Left renal pelvis (tissue), 4 donors: Measurements from ENCODE around the gene RNF144A. TPM values are rescaled to one million over a fixed set of nuclear protein-coding genes. Genes with fewer than 3 reads are reported as not detected.

Experiments
- DNase-seq, 4 donors: peaks; one replicate each; pipeline ENCODE4 v3.0.0-alpha.2; 2013; ENCODE audit warnings: low read depth in 4 of 4, low spot score in 3 of 4
- polyA plus RNA-seq, 4 donors: library from polyadenylated mRNA; unstranded; fragments of 120-200 nt; gene quantifications; one replicate each; pipeline ENCODE4 v1.2.1, GENCODE V29; 2013; ENCODE audit not compliant: insufficient read length in 4 of 4

RNF144A gene
- polyA plus RNA-seq, 4 donors, result 51.7 to 79.3 (median 66.6) TPM

DNA sequence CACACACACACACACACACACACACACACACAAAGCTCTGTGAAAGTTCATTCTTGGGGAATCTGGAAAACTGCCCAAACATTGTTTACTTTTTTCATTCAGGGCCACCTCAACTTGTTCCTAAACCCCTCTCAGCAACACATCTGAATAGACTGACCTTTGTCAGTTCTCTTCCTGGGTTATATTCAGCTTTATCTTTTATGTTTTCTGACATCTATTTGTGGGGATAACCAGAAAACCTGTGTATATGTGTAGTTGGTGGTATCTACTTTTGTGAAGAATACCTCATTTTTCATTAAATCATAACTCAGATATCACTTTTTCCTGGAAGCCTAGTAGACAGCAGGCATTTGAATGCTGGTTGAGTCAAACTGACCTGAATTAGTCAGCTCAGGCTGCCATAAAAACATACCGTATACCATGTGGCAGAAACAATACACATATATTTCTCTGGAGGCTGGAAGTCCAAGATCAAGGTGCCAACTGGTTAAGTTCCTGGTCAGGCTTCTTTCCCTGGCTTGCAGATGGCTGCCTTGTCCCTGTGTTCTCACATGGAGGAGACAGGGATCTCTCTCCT lies 11.0 kb upstream of the RNF144A start:
- no peak for DNase-seq

DNA sequence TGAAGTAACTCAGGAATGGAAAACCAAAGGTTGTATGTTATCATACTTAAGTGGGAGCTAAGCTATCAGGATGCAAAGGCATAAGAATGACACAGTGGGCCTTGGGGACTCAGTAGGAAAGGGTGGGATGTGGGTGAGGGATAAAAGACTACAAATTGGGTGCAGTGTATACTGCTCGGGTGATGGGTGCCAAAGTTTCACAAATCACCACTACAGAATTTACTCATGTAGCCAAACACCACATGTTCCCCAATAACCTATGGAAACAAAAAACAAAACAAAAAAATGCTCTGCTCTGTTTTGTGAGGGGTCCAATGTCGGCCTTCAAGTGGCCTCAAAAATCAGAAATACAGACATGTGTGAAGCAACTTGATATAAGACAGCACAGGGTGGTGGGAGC lies 8.9 kb upstream of the RNF144A start:
- no peak for DNase-seq

DNA sequence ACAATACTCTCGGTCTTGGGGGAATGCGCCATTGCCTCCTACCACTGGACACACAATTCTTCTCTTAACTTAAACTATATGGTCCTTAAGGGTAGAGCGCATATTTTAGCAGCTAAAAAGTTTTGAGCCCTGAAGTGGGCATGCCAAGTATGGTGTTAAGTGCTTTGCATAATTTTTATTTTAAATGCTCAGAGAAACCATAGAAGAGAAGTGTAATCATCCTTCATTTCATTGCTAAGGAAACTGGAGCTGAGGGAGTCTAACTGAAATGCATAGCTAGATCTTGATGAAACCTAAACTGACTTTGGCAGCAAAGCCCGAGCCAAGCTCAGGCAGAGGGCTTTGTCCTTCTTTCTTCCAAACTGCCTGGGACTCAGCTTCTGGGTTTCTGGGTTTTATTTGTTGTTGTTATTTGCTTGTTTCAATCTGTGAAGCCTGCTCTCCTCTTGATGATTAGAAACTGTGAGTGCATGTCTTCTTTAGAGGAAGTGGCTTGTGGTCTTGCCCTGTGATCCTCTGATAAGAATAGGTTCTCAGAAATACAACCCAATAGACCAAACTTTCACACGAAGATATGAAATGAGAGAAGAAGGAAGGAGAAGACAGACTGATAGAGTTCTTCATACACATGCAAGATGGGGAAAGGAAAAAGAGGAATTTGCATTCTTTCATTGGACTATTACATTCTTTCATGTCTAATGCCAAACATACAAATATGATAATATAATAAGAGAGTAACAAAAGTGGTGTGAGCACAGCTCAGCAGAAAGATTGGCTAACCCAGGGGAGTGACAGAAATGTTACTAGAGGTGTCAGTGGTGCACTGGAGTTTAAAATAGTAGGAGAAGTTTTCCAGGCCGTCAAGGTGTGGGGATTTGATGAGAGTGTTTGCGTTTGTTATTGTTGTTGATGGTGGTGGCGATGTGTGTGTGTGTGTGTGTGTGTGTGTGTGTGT lies 7.5 kb upstream of the RNF144A start:
- DNase-seq, result no peak

DNA sequence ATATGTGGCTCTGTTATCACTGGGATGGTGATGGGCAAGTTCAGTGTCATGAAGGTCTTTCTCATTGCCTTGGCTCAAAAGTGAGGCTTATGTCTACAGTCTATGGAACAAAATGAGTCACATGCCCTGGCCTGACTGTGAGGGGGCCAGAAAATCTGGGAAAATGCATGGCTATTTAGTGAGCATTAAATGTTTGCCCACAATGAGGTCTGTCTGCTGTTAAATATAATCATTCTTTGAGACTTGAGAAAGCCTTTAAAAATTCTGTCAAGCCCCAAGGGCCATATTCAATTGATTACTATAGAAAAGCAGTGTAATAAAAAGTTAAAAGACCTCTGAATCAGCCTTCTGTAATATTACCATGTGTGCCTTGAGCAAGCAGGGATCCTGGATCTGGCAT lies 5.5 kb upstream of the RNF144A start:
- DNase-seq, result no peak

DNA sequence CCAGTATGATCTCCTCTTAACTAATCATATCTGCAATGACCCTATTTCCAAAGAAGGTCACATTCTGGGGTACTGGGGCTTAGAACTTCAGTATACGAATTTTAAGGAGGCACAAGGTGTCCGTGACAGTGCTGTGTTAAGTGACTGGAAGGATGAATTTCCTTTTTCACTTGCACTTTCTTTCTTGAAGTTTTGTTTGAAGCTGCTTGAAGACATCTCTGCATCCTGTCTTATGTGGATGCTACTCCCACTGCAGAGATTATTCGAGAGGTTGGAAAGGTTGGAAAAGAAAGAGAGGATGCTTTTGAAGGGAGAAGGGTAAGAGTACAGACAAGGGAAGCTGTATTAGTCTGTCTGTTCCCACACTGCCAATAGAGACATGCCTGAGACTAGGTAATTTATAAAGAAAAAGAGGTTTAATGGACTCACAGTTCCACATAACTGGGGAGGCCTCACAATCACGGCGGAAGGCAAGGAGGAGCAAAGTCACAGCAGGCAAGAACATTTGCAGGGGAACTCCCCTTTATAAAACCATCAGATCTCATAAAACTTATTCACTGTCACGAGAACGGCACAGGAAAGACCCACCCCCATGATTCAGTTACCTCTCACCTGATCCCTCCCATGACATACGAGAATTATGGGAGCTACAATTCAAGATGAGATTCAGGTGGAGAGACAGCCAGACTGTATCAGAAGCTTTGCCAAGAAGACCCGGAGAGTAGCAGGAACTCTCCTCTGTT lies 3.6 kb upstream of the RNF144A start:
- no peak for DNase-seq

DNA sequence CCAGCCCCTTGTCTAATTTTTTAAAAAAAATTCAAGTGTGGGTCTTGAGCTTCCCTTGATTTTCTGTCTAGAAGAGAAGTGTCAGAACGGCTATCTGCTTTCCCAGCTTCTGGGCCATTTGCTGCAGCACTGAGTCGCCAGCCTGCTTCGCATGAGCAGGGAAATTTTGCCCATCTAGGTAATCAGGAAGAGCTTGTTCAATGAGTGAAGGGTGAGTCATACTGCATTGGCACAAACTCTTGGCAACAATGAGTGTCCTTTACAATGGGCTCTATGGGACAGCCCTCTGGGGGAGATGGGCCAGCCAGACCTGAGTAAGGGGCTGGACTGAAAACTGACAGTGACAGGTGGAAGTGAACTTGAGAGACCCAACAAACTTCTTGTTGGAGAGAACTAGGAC lies 2.4 kb upstream of the RNF144A start:
- no peak for DNase-seq

DNA sequence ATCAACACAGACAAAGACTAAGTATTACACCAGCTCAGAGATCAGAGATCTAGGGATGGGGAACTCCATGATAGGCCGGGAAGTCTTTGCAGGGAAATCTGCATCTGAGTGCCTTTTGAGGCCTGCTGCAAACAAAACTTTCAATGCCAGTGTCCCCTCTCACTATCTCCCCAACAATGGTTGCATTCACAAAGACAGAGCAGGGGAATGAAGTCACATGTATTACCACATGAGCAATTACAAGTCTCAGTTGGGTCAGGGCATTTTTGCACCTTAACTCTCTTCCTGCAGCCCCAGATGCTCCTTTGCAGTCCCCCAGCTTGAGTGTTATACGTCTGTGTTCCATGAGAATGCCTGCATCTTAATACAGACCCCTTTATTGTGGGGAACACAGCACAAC lies 1.8 kb upstream of the RNF144A start:
- no peak for DNase-seq

DNA sequence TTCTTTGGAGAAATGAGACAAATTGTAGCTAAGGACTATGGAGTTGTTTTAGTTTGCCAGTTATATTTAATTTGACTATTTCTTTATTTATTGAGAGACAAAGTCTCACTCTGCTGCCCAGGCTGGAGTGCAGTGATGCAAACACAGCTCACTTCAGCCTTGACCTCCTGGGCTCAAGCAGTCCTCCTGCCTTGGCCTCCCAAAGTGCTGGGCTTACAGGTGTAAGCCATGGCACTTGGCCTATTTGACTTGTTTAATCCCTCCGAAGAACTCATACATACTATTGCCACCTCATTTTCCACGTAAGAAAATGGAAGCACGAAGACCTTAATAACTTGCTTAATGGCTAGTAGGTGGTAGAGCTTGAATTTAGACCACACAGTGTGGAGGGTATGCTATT lies 988 bp upstream of the RNF144A start:
- no peak for DNase-seq

DNA sequence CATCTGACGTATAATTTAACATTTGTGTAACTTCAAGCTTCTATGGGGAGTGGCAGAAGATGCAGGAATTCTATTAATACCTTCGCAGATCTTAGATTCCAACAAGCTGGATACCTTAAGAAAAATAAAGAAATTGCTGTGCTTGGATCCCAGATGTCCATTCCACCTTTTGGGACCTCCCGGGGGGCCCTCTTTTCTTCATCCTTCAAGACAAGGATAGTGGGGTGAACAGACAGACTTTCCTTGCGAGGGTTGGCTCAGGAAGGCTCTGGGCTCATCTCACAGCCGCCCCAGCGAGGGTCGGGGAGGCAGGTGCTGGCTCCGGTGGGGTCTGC lies 509 bp upstream of the RNF144A start:
- no peak for DNase-seq

DNA sequence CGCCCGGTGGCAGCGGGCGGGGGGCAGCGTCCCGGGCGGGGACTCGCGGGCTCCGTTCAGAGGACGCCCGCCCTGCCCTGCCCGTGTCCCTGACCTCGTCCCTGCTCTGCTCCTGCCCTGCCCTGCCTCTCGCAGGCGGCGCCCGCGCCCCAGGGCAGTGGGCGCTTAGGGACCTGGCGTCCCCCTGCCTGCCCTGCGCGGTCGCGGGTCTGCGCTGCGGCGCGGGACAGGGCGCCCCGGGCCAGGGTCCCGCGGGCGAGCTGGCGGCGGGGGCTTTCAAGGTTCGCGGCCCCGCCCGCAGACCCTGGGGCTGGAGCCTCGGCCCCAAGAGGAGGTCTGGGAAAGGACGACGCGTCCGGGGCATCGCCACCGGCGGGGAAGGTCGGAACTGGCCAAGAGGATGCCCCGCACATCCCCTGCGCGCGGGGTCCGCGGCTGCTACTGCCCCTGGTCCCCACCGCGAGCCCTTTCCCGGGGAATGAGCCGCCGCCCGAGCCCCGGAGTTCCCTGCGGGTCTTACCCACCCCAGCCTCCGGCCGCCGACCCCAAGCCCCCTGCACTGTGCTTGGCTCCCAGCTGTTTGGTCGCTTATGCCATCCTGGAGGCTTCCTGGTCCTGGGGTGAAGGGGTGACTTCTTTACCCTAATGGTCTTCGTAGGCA lies 679 bp downstream of the RNF144A start:
- DNase-seq, result no peak

DNA sequence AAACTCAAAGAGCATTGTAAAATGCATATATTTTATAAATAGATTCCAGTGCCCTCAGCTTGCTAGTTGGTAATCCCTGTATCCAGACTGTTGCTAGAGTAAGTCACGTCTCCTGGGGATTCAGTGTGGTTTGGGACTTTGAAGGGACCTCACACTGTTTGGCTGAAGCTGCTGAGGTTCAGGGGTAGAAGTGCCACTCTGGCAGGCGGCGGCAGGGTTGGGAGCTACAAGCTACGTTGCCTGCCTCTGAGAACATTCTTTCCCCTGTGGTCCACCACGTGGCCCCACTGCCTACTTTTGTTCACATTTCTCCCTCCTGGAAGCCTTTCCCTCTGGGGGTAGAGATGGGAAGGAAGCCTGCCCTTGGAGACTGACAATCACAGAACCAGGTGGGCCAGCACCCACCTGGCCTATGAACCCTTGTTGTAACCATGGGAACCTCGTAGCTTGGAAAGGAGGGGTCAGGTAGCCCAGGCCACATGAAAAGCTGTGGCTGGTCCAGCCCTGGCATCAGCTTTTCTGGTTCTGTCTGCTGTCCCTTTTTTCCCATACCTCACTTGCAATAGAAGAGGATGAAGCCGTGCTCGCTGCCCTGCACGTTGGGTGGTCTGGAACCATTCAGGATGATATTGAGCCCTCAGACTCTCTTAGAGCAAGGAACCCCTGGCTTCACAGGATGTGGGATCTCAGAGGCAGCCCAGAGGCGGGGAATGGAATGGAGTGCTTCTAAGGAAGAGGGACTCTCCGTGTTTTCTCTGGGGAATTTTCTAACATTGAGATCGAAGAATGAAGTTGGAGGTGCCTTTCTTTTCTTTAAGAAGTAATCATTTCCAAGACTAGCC lies 2.9 kb downstream of the RNF144A start:
- no peak for DNase-seq

DNA sequence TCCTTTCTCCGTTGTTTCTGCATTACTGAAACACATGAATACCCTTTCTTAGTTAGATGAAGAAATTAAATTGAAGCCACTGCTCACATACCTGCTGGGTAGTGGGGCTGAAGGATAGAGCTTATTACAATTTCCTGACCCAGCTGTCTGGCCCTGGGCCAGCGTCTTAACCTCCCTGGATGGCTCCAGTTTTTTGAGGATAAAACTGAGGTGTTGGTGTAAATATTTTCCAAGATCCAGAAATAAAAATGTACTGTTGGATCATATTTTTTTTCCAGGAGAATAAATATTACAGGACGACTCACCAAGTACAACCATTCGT lies 3.5 kb downstream of the RNF144A start:
- DNase-seq, result no peak

DNA sequence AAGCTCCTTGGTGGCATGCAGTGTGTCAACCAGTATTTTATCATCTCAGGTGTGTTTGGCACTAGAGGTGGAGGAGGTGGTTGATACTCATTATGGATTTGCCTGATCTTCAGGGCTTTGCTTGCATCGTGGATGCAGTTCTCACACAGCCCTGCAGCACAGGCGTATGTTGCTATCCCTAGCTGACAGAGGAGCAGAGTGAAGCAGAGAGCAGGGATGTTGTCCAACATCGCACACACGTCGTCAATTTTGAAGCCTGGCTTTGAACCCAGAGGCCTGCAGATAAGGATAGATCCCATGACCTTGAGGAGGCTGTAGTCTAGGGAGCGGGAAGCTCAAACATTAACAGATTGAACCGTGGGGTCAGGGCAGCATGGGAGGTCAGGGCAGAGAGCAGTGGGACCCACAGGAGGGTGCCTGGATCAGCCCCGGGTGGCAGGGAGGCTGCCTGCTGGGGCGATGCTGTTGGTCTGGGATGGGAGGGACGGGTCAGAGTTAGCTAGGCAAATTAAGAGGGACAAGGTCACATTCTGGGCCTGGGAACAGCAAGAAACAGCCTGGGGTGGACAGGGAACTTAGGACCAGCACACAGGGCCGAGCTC lies 4.2 kb downstream of the RNF144A start:
- DNase-seq, result no peak

DNA sequence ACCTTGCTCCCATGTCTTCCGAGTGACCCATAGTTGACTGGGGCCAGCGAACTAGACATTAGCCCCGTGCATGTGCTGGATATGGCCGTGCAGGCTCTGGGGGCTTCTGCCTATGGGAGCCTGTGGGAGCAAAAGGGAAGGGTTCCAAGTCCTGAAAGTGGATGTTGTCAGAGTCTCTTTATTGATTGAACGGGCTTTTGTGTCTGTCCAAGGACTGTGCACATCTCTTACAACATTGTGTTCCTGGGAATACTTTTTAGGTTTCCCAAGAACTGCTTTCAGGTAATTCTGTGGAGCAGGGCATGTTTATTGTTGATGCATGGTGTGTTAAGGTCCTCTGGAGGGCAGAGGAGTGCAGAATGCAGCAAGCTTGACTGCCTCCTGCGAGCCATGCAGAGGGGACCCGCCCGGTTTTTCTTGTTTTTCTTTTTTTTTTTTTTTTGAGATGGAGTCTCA lies 5.0 kb downstream of the RNF144A start:
- peak in 2 of 4 donors; percentile 45 to 63 for DNase-seq

DNA sequence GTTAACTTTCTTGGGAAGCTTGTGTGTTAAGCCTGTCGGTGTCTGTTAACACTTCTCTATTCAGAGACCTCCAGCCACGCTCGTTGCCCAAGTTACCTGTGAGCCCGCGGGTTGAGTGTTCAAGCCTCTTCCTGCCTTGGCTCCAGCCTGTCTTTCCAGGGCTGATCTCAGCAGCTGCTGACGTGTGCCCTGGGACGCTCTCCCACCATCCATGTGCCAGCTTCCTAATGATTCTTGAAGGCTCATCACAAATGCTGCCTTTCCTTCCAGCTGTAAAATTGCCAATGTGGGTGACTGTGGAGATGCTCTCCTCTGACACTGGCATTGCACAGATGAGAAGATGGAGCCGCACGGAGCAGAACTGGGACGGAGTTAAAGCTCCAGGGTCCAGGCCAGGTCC lies 6.1 kb downstream of the RNF144A start:
- DNase-seq, result no peak

DNA sequence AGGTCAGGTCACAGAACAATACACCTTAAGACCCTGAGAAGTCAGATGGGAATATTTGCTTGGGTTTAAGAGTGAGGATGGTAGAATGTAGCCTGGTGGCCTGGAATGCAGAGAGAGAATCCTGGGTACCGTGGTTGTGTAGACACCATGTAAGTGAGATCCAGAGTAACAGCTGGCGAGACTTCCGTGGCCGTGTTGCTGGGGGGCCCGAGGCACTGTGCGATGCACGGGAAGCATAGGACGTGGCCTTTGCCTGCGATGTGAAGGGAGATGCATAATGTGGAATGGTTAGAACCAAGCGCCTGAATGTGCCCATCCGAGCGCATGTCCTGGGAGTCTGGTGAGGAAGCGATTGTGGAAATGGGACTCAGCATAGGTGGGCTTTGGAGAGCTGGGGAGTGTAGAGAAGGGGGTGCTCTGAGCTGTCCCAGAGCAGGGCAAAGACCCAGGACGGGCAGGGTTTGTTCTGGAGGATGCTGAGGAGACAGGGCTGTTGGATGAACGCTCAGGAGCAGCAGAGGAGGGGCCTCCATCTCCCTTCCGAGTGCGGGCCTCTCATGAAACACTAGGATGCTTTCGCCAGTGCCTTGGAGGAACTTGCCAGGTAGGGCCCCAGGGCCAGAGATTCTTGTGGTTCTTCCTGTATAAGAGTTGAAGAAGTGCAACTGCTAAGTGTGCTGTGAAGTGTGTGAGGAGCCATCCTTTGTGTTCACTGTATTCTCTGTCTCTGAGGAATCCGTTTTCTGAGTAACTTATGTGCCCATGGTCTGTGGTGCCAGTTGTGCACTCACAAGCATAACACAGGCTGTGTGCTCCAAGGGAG lies 7.1 kb downstream of the RNF144A start:
- DNase-seq, result no peak

DNA sequence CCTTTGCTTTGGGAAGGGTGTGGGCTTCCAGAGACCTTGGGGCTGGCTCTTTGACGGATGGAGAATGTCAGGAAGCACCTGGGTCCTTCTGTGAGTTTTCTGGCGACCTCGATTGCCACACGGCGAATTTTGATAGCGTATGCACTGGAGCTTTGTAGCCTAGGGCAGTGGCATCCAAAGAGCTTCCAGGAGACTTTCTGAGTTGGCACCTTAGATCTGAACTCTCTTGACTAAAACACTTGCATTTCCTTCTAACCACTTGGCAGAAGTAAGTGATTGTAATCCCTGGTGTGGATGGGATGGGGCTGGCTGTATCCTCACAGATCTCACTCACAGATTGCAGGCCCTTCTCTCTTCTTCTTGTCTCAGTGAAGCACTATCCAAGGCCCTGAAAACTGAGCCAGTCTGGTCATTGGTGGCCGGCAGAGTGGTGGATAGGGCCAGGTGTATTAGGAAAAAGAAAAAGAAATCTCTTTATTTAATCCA lies 7.8 kb downstream of the RNF144A start:
- no peak for DNase-seq

DNA sequence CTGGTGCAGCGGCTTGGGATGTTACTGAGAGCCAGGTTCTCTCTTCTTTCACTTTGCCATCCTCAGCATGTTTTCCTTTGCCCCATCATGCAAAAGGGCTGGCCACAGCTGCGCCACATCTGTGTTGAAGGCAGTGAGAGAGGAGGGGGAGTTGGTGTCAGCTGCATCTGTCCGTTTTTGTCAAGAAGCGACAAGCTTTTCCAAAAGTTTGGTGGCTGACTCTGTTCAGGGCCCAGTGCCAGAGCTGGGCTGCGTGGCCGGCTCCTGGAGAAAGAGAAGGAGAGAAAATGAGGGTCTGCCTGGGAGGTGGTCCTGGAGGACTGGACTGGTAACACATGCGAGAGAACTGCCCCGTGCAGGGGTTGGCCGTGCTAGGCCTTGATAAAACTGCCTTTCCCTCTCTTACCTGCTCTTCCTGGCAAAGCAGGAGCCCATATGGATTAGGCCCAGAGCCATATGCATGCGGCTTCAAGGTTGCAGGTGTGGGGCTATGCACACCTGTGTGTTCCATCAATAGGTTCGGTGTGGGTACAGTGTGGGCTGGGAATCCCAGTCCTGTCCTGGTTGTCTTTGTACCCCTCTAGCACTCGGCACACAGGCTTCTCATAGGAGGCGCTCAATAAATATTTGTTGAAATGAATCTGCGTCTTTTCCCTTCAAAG lies 9.0 kb downstream of the RNF144A start:
- no peak for DNase-seq
